GM19455 (cell line): ENCODE results near the gene THUMPD3.

Experiments used
- ATAC-seq: cut with Tn5 transposase; IDR thresholded peaks from one replicate; pipeline ENCODE4 v1.9.1; 2021; ENCODE audit not compliant: unreplicated experiment

Gene THUMPD3, protein sequence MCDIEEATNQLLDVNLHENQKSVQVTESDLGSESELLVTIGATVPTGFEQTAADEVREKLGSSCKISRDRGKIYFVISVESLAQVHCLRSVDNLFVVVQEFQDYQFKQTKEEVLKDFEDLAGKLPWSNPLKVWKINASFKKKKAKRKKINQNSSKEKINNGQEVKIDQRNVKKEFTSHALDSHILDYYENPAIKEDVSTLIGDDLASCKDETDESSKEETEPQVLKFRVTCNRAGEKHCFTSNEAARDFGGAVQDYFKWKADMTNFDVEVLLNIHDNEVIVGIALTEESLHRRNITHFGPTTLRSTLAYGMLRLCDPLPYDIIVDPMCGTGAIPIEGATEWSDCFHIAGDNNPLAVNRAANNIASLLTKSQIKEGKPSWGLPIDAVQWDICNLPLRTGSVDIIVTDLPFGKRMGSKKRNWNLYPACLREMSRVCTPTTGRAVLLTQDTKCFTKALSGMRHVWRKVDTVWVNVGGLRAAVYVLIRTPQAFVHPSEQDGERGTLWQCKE

DNA sequence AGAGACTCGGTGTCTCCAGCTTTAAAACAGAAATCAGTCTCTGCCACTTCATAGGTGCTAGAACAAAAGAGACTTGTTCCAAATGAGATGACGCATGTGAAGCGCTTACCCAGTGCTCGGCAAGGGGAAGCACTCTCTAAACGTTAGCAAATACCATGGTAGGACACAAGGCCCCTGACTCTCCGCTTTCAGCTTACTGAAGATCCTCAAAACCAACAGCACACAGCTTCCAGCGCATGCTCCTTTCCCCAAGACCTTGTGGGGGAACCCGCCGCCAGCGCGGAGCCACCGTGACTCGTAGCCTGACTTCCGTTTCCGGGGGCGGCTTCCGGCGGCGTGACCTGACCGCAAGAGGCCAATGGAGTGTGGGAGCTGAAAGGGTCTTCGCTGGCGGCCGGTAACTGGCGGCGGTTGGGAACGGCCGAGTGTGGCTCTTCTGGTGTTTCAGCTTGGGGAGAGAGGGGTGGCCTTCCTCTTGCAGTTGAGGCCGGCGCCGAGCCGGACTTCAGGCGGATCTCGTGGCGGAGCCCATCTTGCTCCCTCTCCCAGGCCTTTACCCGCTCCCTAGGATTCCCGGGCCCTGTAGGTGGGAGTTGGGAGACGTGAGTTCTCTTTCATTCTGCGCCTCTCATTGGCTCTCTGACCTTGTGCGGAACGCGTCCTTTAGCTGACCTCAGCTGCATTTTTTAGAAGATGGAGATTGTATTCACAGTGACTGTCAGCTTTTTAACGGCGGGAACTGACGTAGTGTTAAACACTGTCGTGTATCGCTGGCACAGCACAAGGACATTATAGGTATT lies at the start of gene THUMPD3:
TSS of gene THUMPD3 (plus strand) at position 324 of the 800 bp plus-strand sequence. CDS start 2,015 bp downstream, outside the sequence.
- peak; percentile 95 for ATAC-seq

DNA sequence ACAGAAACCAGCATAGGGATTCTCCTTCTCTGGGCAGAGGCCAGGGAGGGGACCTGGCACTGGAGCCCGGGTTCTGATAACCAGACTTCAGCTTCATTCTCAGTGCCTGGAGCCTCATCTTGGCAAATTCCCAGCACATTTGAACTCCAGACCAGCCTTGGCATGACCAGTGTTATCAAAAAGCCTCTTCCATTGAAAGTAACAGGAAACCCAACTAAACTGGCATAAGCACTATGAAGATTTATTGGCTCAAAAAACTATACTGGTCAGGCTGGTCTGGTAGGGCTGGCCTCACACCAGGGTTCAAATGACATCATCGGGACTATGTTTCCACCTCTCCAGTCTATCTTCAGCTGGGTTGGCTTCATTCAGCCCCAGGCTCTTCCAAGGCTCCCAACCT lies 48.1 kb upstream of the THUMPD3 start:
- no peak for ATAC-seq

DNA sequence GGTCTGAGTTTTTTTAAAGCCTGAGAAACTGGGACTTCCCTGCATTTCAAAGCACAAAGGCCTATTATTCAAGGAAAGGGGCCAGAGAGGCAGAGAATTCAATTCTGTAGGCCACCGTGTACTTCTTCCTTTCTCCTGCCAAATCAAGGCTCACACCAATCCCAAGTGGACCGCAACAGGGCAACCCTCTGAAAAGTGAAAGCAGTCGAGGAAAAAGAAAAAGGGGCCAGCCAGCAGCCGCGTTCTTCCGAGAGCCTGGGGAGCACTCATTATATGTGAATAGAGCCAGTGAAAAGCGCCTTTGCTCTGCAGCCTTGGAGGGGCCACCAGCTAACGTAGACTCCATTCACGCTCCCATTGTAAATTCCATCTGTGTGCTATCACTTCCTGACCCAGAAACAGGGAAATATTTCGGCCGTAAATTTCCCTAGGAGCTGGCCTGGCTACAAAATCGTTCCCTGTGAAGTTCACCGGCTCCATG lies 45.9 kb upstream of the THUMPD3 start:
- ATAC-seq: no peak

DNA sequence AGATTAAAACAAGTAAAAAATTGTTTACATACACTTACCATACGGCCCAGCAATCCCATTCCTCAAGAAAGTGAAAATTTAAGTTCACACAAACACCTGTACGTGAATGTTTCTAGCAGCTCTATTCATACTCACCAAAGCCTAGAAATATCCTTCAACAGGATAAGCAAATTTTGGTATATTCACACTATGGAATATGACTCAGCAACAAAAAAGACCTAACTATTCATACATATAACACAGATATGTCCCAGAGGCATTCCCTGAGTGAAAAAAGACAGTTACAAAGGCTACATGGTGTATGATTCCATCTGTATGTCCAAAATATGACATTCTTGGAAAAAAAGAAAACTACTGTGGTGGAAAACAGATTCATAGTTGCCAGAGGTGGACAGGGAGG lies 40.1 kb upstream of the THUMPD3 start:
- ATAC-seq: no peak

DNA sequence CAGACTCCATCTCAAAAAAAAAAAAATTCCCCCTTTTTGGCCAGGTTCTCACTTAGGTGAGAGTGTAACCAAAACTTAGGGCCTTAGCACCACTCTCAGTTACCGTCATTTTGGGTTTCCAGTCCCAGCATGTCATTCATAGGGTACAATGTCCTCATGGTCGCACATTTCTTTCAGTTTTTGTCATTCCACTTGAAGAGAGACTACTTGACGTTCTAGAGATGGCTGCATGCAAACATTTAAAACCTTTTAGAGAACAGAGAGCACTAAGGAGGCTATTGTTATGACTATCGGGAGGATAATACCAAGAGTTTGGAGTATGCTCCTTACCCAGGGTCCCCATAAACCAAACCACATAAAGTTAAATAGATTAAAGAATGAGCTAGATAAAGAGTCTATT lies 37.9 kb upstream of the THUMPD3 start:
- no peak for ATAC-seq

DNA sequence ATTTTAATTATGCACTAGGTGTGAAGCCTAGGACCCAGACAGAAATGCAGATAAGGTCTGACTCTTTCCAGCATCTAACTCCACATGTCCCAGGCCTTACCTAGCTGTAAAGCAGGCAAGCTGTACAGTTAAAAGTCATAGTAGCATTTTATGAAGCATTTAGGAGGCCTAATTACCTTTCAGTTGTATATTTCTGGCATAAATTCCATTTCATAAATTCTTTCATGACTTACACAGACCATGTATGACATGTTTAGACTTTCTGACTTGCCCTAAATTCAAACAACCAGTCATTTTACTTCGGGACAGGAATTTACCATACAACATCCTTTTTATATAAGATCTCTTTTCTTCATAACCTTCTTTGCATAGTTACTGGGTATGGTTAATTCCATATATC lies 35.3 kb upstream of the THUMPD3 start:
- ATAC-seq: no peak

DNA sequence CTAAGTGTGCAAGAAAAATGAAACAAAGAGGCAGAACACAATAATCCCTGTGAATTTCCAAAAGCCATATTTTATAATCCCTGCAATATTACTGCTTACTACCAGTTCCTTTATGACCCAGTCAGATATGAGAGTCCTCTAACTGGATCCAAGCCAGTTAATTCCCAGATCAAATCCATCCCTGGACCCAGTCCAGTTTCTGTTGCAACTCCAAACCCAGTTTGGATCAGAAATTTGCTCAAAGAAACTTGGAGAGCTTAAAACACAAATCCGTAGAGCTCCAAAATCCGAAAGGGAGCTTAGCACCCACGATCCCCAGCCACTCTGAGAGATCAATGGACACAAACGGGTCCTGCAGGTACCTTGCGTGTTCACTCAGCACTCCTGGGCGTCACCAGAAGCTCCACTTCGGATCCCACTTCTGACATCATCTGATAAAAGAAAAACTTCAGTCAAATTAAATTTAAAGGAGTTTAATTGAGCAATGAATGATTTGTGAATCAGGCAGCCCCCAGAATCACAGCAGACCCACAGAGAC lies 32.6 kb upstream of the THUMPD3 start:
- no peak for ATAC-seq

DNA sequence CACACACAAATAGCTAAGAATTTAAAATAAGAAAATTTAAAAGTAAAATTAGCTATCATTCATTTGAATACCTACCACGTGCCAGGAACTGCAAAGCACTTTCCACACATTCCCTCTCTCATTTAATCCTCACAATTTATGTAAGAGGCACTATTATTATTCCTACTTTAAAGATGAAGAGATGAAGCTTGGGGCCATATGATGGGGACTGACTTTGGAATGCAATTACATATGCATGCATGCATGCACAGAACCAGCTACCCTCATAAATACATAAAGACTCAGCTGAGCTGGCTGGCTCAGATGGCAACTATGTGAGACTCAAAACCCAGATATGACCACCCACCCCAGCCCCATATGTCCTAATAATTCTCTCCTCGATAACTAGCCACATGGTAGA lies 31.7 kb upstream of the THUMPD3 start:
- ATAC-seq: no peak

DNA sequence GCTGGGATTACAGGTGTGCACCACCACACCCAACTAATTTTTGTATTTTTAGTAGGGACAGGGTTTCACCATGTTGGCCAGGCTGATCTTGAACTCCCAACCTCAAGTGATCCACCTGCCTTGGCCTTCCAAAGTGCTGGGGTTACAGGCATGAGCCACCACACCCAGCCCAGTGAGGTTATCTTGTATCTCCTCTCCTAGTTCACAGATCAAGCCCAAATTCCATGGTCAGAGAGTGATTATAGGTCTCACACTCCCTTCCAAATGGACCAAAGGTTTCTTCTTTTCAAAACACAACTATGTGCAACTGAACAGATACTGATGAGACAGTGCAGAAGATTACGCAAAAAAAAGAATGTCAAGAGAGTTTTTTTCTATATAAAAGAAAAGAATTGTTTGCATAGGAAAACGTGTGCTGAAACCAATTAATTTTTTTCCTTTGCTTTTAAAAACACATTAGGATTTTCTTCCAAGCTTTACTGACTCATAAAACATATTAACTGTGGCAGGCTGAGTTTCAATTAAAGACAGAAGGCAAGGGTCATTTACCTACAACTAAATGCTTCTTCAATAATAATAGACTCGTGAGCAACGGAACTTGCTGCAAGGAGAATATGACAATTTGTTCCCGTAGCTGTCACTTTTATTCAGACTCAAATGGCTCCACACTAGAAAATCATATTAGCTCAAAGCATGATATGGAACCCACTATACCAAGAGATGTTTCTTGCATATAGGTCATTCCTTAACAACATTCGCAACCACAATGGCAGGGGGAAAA lies 30.4 kb upstream of the THUMPD3 start:
- no peak for ATAC-seq

DNA sequence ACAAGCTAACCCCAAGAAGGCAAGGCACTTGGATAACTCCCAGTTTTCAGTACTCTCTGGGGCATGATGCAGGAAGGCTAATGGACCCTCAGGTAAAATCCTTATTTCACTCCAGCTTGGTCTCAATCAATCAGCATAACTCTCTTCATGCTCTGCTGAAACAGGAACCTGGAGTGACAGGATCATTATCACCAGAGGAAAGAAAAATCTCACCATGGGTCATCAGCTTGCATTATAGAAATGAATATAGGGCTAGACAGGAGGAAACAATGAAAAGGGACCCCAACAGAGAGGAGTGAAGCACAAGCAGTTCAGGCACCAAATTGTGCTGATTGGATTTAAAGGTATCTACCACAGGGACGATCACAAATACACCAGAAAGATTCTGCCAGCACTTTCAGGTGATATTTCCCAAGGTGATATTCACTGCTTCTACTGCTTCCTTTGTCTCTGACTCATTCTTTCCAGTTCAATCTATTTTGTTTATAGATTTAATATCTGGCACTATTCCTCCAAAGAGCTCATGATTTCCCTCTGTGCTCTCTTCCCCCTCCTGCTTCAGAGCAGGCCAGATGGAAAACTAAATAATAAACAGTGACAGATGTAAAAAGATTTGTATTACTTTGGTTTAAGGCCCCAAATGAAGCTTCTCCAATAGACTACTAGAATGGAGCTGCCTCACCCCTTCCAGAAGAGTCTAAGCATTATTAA lies 22.9 kb upstream of the THUMPD3 start:
- ATAC-seq: no peak

DNA sequence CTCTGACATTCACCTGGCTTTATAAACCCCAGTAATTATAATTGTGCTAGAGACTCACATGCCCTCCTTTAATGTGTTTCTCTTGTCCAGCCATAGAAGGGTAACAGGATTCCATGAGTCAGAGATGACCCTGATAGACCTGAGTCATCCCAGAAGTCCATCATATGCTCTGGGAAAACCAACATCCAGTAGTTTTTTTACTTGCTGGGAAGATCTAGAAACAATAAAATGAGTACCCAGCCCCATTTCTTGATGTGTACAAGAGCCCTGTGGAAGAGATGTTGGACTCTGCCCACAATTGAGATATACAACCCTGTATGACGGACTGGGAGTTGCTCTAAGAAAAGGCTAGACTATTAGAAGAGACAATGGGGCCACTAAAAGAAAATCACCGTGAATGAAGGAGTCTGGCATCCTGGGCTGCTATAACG lies 22.4 kb upstream of the THUMPD3 start:
- no peak for ATAC-seq

DNA sequence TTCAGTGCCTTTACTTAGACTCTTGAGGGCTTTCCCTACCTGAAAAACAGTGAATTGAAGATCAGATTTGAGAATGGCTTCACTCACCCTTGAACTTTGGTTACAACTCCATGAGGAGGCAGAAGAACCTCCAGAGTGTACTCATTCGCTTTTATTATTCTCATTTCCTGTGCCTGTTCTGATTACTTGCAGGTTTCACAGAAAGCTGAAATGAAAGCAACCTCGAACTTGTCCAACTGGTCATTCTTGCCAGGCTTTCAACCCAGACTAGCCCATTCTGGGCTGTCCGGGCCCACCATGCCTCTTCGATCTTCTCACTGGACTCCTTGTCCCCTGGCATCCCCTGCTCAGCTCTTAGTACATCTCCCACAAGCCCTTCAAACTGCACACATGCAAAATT lies 20.2 kb upstream of the THUMPD3 start:
- no peak for ATAC-seq

DNA sequence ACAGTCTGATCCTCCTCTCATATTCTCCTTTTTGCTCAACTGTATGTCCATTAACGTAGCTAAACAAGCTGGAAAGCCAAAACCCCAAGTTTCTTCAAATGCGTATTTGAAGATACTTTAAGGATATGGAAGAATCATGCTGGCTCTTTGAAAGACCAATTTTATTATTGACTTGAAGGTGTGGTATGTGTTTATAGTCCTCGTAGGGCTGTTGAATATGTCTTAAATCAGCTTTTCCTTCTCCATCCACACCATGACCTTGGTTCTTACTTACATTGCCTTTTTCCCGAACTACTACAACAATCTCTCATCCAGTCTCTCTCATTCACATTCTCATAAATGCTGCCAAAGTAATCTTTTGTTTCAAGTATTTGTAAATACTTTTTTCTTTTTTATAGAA lies 19.7 kb upstream of the THUMPD3 start:
- no peak for ATAC-seq

DNA sequence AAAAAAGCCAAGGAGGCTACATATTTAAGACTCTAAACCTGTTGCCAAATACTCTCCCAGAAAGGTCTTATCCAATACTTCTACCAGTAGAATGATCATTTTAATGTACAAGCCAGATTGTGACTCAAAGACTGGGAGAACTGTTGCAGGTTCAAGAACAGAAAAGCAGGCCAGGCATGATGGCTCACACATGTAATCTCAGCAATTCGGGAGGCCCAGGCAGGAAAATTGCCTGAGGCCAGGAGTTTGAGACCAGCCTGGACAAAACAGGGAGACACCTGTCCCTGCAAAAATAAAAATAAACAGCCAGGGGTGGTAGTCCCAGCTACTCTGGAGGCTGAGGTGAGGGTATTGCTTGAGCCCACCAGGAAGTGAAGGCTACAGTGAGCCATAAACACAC lies 17.8 kb upstream of the THUMPD3 start:
- no peak for ATAC-seq

DNA sequence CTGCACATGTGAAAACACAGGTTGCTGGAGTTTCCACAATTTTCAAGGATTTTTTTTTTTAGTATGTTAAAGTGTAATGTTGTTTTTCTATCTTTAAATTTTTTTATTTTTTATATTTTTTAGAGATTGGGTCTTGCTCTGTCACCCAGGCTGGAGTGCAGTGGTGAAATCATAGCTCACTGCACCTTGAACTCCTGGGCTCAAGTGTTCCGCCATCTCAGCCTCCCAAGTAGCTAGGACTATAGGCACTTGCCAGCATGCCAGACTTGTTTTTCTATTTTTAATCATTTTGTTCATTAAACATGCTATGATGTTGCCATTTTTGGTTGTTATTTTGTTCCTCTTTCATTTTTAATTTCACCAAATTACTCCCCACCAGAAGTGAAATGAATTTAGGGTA lies 16.7 kb upstream of the THUMPD3 start:
- no peak for ATAC-seq

DNA sequence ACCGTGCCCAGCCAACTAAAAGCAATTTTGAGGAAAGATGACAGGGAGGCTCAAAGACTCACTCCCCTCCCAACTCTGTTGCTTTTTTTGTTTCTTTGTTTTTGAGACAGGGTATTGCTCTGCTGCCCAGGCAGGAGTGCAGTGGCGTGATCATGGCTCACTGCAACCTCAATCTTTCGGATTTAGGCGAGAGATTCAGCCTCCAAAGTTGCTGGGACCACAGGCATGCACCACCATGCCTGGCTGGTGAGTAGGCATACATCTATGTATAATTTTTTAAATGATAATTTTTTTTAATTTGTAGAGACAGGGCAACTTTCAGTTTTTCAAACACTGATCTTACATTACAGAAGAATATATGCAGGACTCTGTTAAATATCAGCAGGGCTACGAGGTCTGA lies 15.8 kb upstream of the THUMPD3 start:
- no peak for ATAC-seq

DNA sequence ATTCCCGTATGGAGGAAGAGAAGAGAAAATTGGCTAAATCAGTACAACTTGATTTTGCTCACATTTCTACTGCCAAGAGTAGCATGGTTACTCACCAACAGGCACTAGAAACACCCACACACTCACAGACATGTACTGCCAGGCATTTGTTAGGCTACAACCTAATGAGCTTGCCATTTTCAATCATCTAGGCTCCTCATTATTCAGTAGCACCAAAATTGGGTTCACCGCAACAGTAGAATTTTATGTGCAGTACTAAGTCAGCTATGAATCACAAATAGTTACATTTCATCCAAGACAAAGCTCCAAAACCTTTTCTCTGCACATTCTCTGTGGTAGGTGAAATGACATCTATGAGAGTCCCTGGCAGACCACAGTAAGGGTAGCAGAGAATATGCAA lies 15.0 kb upstream of the THUMPD3 start:
- no peak for ATAC-seq

DNA sequence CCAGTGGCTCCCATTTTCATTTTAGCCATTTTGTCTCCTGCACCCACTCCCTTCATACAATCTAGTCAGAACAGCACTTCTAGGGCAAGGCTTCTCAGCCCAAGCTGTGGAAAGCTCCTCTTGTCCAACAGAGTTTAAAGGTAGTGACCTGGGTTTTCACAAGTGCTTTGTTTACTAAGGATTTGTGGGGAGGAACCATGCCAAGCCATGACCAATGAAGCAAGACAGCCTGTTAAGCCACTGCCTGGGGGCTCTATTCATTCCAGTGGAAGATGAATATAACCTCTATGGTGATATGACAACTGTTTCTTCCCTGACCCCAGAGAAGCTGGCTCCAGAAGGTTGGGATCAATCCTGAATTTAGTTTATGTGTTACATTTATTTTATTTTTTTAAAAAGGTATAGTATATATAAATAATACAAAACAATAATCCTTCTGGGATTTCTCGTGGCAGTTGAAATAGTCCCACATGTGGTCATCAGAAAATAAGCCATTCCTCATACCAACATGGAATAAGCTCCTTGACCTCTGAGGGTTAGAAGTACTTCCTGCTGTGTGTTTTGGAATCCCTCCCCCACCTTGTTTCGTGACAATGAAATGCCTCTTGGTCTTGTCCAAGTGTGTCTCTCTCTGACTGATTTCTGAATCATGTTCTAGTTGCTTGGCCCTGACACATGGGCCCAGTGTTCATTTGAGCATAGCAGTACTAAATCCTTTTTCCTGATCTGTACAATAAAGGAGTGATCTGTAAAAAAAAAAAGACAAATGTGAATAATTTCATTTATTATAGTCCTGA lies 13.3 kb upstream of the THUMPD3 start:
- no peak for ATAC-seq

DNA sequence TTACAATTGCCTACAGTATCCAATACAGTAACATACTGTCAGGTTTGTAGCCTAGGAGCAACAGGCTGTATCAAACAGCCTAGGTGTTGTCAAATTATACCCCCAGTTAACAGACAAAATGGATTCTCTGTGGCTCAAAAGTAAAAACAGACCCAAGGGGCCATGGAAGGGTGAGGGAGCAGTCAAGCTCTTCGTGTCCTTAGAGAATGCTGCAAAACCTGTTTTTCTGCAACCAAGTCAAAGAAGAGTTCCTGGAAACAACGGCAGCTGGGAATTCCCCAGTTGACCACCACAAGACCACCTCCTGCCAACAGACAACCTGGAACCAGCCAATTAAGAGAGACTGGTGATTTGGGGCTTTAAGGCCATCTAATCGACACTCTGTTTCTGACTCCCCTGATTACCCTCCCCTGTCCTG lies 11.1 kb upstream of the THUMPD3 start:
- ATAC-seq: no peak
